HG03558 (cell line): ENCODE data around the gene RNMT.
"Not testable (repeated sequence)": the region's sequence is repeated elsewhere in the genome, so short reads cannot be mapped to it uniquely, and the experiment has no call there.

Experiments
- ATAC-seq: cut with Tn5 transposase; IDR thresholded peaks from one replicate; pipeline ENCODE4 v1.9.1; 2021; ENCODE audit warnings: moderate number of reproducible peaks; ENCODE audit not compliant: unreplicated experiment; ENCODE audit errors: extremely low read depth

The RNMT gene

GRCh38 chr18:13730481-13730880 is 4.0 kb downstream of the RNMT start:
- ATAC-seq: no peak

- ATAC-seq: no peak
These were observed 9.2 kb downstream of the RNMT start for GRCh38 chr18:13735681-13736080.

GRCh38 chr18:13745696-13746095 is 19.2 kb downstream of the RNMT start:
- no peak for ATAC-seq

GRCh38 chr18:13746633-13747032 is 20.2 kb downstream of the RNMT start:
- ATAC-seq: no peak

- ATAC-seq: not testable (repeated sequence)
These were observed 25.1 kb downstream of the RNMT start for GRCh38 chr18:13751599-13751998.

- no peak for ATAC-seq
These were observed 29.8 kb downstream of the RNMT start for GRCh38 chr18:13756261-13756660.

GRCh38 chr18:13756671-13757070 is 30.2 kb downstream of the RNMT start:
- no peak for ATAC-seq

- ATAC-seq: no peak
These were observed 32.1 kb downstream of the RNMT start for GRCh38 chr18:13758622-13759021.

GRCh38 chr18:13760047-13760446 is 33.6 kb downstream of the RNMT start:
- ATAC-seq: no peak

- ATAC-seq: no peak
These were observed 36.4 kb downstream of the RNMT start for GRCh38 chr18:13762690-13763439.

GRCh38 chr18:13775058-13775457 is 48.6 kb downstream of the RNMT start:
- no peak for ATAC-seq

GRCh38 chr18:13791181-13791580 is 64.7 kb downstream of the RNMT start:
- no peak for ATAC-seq

- no peak for ATAC-seq
These were observed 67.3 kb downstream of the RNMT start for GRCh38 chr18:13793819-13794218.

GRCh38 chr18:13796515-13796914 is 70.0 kb downstream of the RNMT start:
- ATAC-seq: no peak

GRCh38 chr18:13797157-13797611 is 70.7 kb downstream of the RNMT start:
- no peak for ATAC-seq

GRCh38 chr18:13799396-13799795 is 72.9 kb downstream of the RNMT start:
- no peak for ATAC-seq

- no peak for ATAC-seq
These were observed 74.2 kb downstream of the RNMT start for GRCh38 chr18:13800505-13801259.

GRCh38 chr18:13801260-13801601 is 74.8 kb downstream of the RNMT start:
- no peak for ATAC-seq

- ATAC-seq: no peak
These were observed 77.8 kb downstream of the RNMT start for GRCh38 chr18:13804305-13804704.

GRCh38 chr18:13808294-13809042 is 82.0 kb downstream of the RNMT start:
- no peak for ATAC-seq

- no peak for ATAC-seq
These were observed 82.6 kb downstream of the RNMT start for GRCh38 chr18:13809043-13809430.
